Neural crest cell (in vitro differentiated cells): ENCODE data around the gene MAPK11. TPM values are rescaled to one million over a fixed set of nuclear protein-coding genes. Genes with fewer than 3 reads are reported as not detected.

Experiments
- DNase-seq: peaks from one replicate; pipeline ENCODE4 v3.0.0; 2021; ENCODE audit warnings: low read depth, mixed read lengths, low spot score
- H3K27ac Mint-ChIP-seq: one replicate; pipeline ENCODE4 v1.8.0; 2021; ENCODE audit warnings: mild to moderate bottlenecking, mixed read lengths; ENCODE audit not compliant: unreplicated experiment
- H3K27me3 Mint-ChIP-seq: 2 replicates; pipeline ENCODE4 v1.8.0; 2021; ENCODE audit warnings: low read depth, mild to moderate bottlenecking, mixed read lengths
- H3K36me3 Mint-ChIP-seq: 2 replicates; pipeline ENCODE4 v1.8.0; 2021; ENCODE audit warnings: low read depth, mild to moderate bottlenecking, mixed read lengths
- H3K4me1 Mint-ChIP-seq: 2 replicates; pipeline ENCODE4 v1.8.0; 2021; ENCODE audit warnings: mixed read lengths
- H3K4me3 Mint-ChIP-seq: one replicate; pipeline ENCODE4 v1.8.0; 2021; ENCODE audit warnings: mild to moderate bottlenecking, mixed read lengths
- H3K9me3 Mint-ChIP-seq: 2 replicates; pipeline ENCODE4 v1.8.0; 2021; ENCODE audit warnings: mixed read lengths
- CTCF ChIP-seq: fragments of 200-600 bp; sonication (generic); conservative IDR thresholded peaks from 2 replicates; pipeline ENCODE4 v1.5.0; 2021; ENCODE audit warnings: antibody characterized with exemption, mild to moderate bottlenecking
- total RNA-seq: library from RNA; stranded (reverse); gene quantifications from 2 replicates; pipeline ENCODE4 v1.2.1, GENCODE V29; 2021

The MAPK11 gene
- total RNA-seq, 1 donor from 2014 or later: 16.3 TPM

GRCh38 chr22:50300620-50301257 is 30.6 kb upstream of the MAPK11 start:
- no peak for DNase-seq
- Mint-ChIP-seq H3K9me3 (no peaks in the 10 kb centered on the region), H3K36me3 (no peaks in the 10 kb centered on the region), H3K4me1 (peaks cover 7% of the 10 kb centered on the region), H3K27me3 (peaks cover 3% of the 10 kb centered on the region), H3K4me3 (peak overlapping the region; percentile 47), H3K27ac (no peak overlapping the region)
- no peak for TF ChIP-seq CTCF

GRCh38 chr22:50299785-50300619 is 29.8 kb upstream of the MAPK11 start:
- H3K4me3 Mint-ChIP-seq: no peak overlapping the region
- no peaks in the 10 kb centered on the region for H3K9me3 Mint-ChIP-seq
- peaks cover 3% of the 10 kb centered on the region for H3K27me3 Mint-ChIP-seq
- H3K27ac Mint-ChIP-seq: no peak overlapping the region
- DNase-seq: peak; percentile 61
- H3K36me3 Mint-ChIP-seq: no peaks in the 10 kb centered on the region
- TF ChIP-seq CTCF: no peak
- H3K4me1 Mint-ChIP-seq: peaks cover 10% of the 10 kb centered on the region

- H3K36me3 Mint-ChIP-seq: no peaks in the 10 kb centered on the region
- peaks cover 13% of the 10 kb centered on the region for H3K4me1 Mint-ChIP-seq
- H3K27ac Mint-ChIP-seq: no peak overlapping the region
- peaks cover 3% of the 10 kb centered on the region for H3K27me3 Mint-ChIP-seq
- DNase-seq: no peak
- no peaks in the 10 kb centered on the region for H3K9me3 Mint-ChIP-seq
- H3K4me3 Mint-ChIP-seq: peak overlapping the region; percentile 23
- no peak for TF ChIP-seq CTCF
These were observed 29.0 kb upstream of the MAPK11 start for GRCh38 chr22:50298937-50299784.

- no peaks in the 10 kb centered on the region for H3K9me3 Mint-ChIP-seq
- H3K27me3 Mint-ChIP-seq: peaks cover 3% of the 10 kb centered on the region
- H3K4me1 Mint-ChIP-seq: peaks cover 13% of the 10 kb centered on the region
- no peak overlapping the region for H3K27ac Mint-ChIP-seq
- no peak for DNase-seq
- TF ChIP-seq CTCF: no peak
- no peak overlapping the region for H3K4me3 Mint-ChIP-seq
- no peaks in the 10 kb centered on the region for H3K36me3 Mint-ChIP-seq
These were observed 28.1 kb upstream of the MAPK11 start for GRCh38 chr22:50298266-50298637.

GRCh38 chr22:50297510-50298265 is 27.5 kb upstream of the MAPK11 start:
- H3K27ac Mint-ChIP-seq: no peak overlapping the region
- no peaks in the 10 kb centered on the region for H3K9me3 Mint-ChIP-seq

More at GRCh38 chr22:50297510-50298265, 27.5 kb upstream of the MAPK11 start:
- no peak for TF ChIP-seq CTCF
- no peak for DNase-seq
- H3K36me3 Mint-ChIP-seq: no peaks in the 10 kb centered on the region
- peaks cover 3% of the 10 kb centered on the region for H3K27me3 Mint-ChIP-seq
- peak overlapping the region; percentile 8 for H3K4me3 Mint-ChIP-seq
- H3K4me1 Mint-ChIP-seq: peaks cover 17% of the 10 kb centered on the region
